ENCODE measurements around the gene ATP11B. TPM values are rescaled to one million over a fixed set of nuclear protein-coding genes. Genes with fewer than 3 reads are reported as not detected.
A peak's percentile ranks its signal among the peaks of the same experiment; 100 is the strongest.

ATP11B gene
- total and polyA plus RNA-seq, 5 donors from 2014 or later: 26.8 to 151 (median 39.5) TPM

- no peak overlapping the region for H3K27ac ChIP-seq (ENCODE audit: insufficient read depth, low read length, poor library complexity, severe bottlenecking)
- ATAC-seq (ENCODE audit: low read depth in 2 of 2) (no peak), DNase-seq (no peak)
- Mint-ChIP-seq H3K4me3 (no peak overlapping the region), H3K27me3 (peaks cover 44% of the 10 kb centered on the region), H3K27ac (no peak overlapping the region), H3K4me1 (peaks cover 0 to 6% (median 0%) of the 10 kb centered on the region in 4 donors), H3K36me3 (no peaks in the 10 kb centered on the region), H3K9me3 (no peaks in the 10 kb centered on the region)
- H3K4me1 ChIP-seq (ENCODE audit: control insufficient read depth, insufficient read depth, low read length, poor library complexity, severe bottlenecking): no peaks in the 10 kb centered on the region
- H3K4me3 ChIP-seq (ENCODE audit: low read depth, low read length): no peak overlapping the region
- no peaks in the 10 kb centered on the region for H3K9me3 ChIP-seq (ENCODE audit: control insufficient read depth in 2 of 2, low read length in 2 of 2)
- peaks cover 37% of the 10 kb centered on the region for H3K27me3 ChIP-seq (ENCODE audit: control insufficient read depth, insufficient read depth, low read length)
- H3K36me3 ChIP-seq (ENCODE audit: control insufficient read depth, insufficient read depth, low read length): no peaks in the 10 kb centered on the region
Measured at GRCh38 chr3:182786564-182787196, 6.6 kb upstream of the ATP11B start.

GRCh38 chr3:182787302-182788036 is 5.8 kb upstream of the ATP11B start:
- Histone ChIP-seq H3K27me3 (ENCODE audit: control insufficient read depth, insufficient read depth, low read length) (peaks cover 37% of the 10 kb centered on the region), H3K36me3 (ENCODE audit: control insufficient read depth, insufficient read depth, low read length) (no peaks in the 10 kb centered on the region), H3K4me1 (ENCODE audit: control insufficient read depth, insufficient read depth, low read length, poor library complexity, severe bottlenecking) (no peaks in the 10 kb centered on the region), H3K4me3 (ENCODE audit: low read depth, low read length) (no peak overlapping the region), H3K9me3 (ENCODE audit: control insufficient read depth in 2 of 2, low read length in 2 of 2) (no peaks in the 10 kb centered on the region), H3K27ac (ENCODE audit: insufficient read depth, low read length, poor library complexity, severe bottlenecking) (no peak overlapping the region)
- Mint-ChIP-seq H3K27me3 (peaks cover 44% of the 10 kb centered on the region), H3K9me3 (no peaks in the 10 kb centered on the region), H3K36me3 (no peaks in the 10 kb centered on the region), H3K4me1 (peaks cover 0 to 3% (median 1%) of the 10 kb centered on the region in 4 donors), H3K27ac (no peak overlapping the region), H3K4me3 (no peak overlapping the region)
- ATAC-seq (ENCODE audit: low read depth in 2 of 2) (no peak), DNase-seq (no peak)

- Mint-ChIP-seq H3K36me3 (no peaks in the 10 kb centered on the region), H3K27me3 (peaks cover 41% of the 10 kb centered on the region), H3K27ac (no peak overlapping the region), H3K4me1 (peaks cover 0 to 9% (median 2%) of the 10 kb centered on the region in 4 donors), H3K9me3 (no peaks in the 10 kb centered on the region), H3K4me3 (no peak overlapping the region)
- DNase-seq: peak in 1 of 3 donors; percentile 18
- Histone ChIP-seq H3K9me3 (ENCODE audit: control insufficient read depth in 2 of 2, low read length in 2 of 2) (no peaks in the 10 kb centered on the region), H3K4me3 (ENCODE audit: low read depth, low read length) (no peak overlapping the region), H3K4me1 (ENCODE audit: control insufficient read depth, insufficient read depth, low read length, poor library complexity, severe bottlenecking) (peaks cover 6% of the 10 kb centered on the region), H3K27ac (ENCODE audit: insufficient read depth, low read length, poor library complexity, severe bottlenecking) (no peak overlapping the region), H3K27me3 (ENCODE audit: control insufficient read depth, insufficient read depth, low read length) (peaks cover 37% of the 10 kb centered on the region), H3K36me3 (ENCODE audit: control insufficient read depth, insufficient read depth, low read length) (no peaks in the 10 kb centered on the region)
- ATAC-seq (ENCODE audit: low read depth in 2 of 2): no peak
Measured at GRCh38 chr3:182789371-182789770, 3.9 kb upstream of the ATP11B start.

- Histone ChIP-seq H3K27me3 (ENCODE audit: control insufficient read depth, insufficient read depth, low read length) (peaks cover 30% of the 10 kb centered on the region), H3K27ac (ENCODE audit: insufficient read depth, low read length, poor library complexity, severe bottlenecking) (no peak overlapping the region), H3K36me3 (ENCODE audit: control insufficient read depth, insufficient read depth, low read length) (no peaks in the 10 kb centered on the region), H3K9me3 (ENCODE audit: control insufficient read depth in 2 of 2, low read length in 2 of 2) (no peaks in the 10 kb centered on the region), H3K4me1 (ENCODE audit: control insufficient read depth, insufficient read depth, low read length, poor library complexity, severe bottlenecking) (peaks cover 13% of the 10 kb centered on the region), H3K4me3 (ENCODE audit: low read depth, low read length) (no peak overlapping the region)
- H3K36me3 Mint-ChIP-seq: no peaks in the 10 kb centered on the region
- no peak overlapping the region for H3K27ac Mint-ChIP-seq
- no peak overlapping the region for H3K4me3 Mint-ChIP-seq
- ATAC-seq (ENCODE audit: low read depth in 2 of 2) (no peak), DNase-seq (no peak)
- no peaks in the 10 kb centered on the region for H3K9me3 Mint-ChIP-seq
- peaks cover 4 to 22% (median 9%) of the 10 kb centered on the region in 4 donors for H3K4me1 Mint-ChIP-seq
- peaks cover 33% of the 10 kb centered on the region for H3K27me3 Mint-ChIP-seq
Measured at GRCh38 chr3:182790612-182791011, 2.7 kb upstream of the ATP11B start.

GRCh38 chr3:182793663-182794454 is 555 bp downstream of the ATP11B start:
- ATAC-seq (ENCODE audit: low read depth in 2 of 2): peak; percentile 20 to 27
- Histone ChIP-seq H3K9me3 (ENCODE audit: control insufficient read depth in 2 of 2, low read length in 2 of 2) (no peaks in the 10 kb centered on the region), H3K27me3 (ENCODE audit: control insufficient read depth, insufficient read depth, low read length) (peaks cover 18% of the 10 kb centered on the region), H3K4me3 (ENCODE audit: low read depth, low read length) (peak overlapping the region; percentile 96), H3K36me3 (ENCODE audit: control insufficient read depth, insufficient read depth, low read length) (no peaks in the 10 kb centered on the region), H3K4me1 (ENCODE audit: control insufficient read depth, insufficient read depth, low read length, poor library complexity, severe bottlenecking) (peaks cover 25% of the 10 kb centered on the region), H3K27ac (ENCODE audit: insufficient read depth, low read length, poor library complexity, severe bottlenecking) (peak overlapping the region; percentile 92)
- H3K9me3 Mint-ChIP-seq: peaks cover 0 to 3% (median 0%) of the 10 kb centered on the region in 7 donors
- peak overlapping the region; percentile 89 to 96 (median 94) for H3K4me3 Mint-ChIP-seq
- H3K27ac Mint-ChIP-seq: peak overlapping the region; percentile 94 to 98 (median 97)
- H3K27me3 Mint-ChIP-seq: peaks cover 4% of the 10 kb centered on the region
- DNase-seq: peak; percentile 20 to 78 (median 58)
- peaks cover 4% of the 10 kb centered on the region for H3K36me3 Mint-ChIP-seq
- H3K4me1 Mint-ChIP-seq: peaks cover 20 to 51% (median 35%) of the 10 kb centered on the region in 4 donors

- H3K4me3 Mint-ChIP-seq: peak overlapping the region; percentile 89 to 96 (median 94)
- H3K36me3 Mint-ChIP-seq: peaks cover 4% of the 10 kb centered on the region
- peak overlapping the region; percentile 96 for H3K4me3 ChIP-seq (ENCODE audit: low read depth, low read length)
- peaks cover 2% of the 10 kb centered on the region for H3K36me3 ChIP-seq (ENCODE audit: control insufficient read depth, insufficient read depth, low read length)
- no peaks in the 10 kb centered on the region for H3K9me3 ChIP-seq (ENCODE audit: control insufficient read depth in 2 of 2, low read length in 2 of 2)
- peaks cover 0 to 3% (median 0%) of the 10 kb centered on the region in 7 donors for H3K9me3 Mint-ChIP-seq
- peak overlapping the region; percentile 94 to 98 (median 97) for H3K27ac Mint-ChIP-seq
- peaks cover 20 to 55% (median 38%) of the 10 kb centered on the region in 4 donors for H3K4me1 Mint-ChIP-seq
- ATAC-seq (ENCODE audit: low read depth in 2 of 2) (no peak), DNase-seq (no peak)
- peaks cover 4% of the 10 kb centered on the region for H3K27me3 Mint-ChIP-seq
- H3K27ac ChIP-seq (ENCODE audit: insufficient read depth, low read length, poor library complexity, severe bottlenecking): peak overlapping the region; percentile 92
- H3K27me3 ChIP-seq (ENCODE audit: control insufficient read depth, insufficient read depth, low read length): peaks cover 9% of the 10 kb centered on the region
- peaks cover 33% of the 10 kb centered on the region for H3K4me1 ChIP-seq (ENCODE audit: control insufficient read depth, insufficient read depth, low read length, poor library complexity, severe bottlenecking)
Measured at GRCh38 chr3:182794455-182795388, 1.4 kb downstream of the ATP11B start.

GRCh38 chr3:182795389-182795782 is 2.1 kb downstream of the ATP11B start:
- peaks cover 4% of the 10 kb centered on the region for H3K36me3 ChIP-seq (ENCODE audit: control insufficient read depth, insufficient read depth, low read length)
- H3K9me3 Mint-ChIP-seq: peaks cover 0 to 3% (median 0%) of the 10 kb centered on the region in 7 donors

More at GRCh38 chr3:182795389-182795782, 2.1 kb downstream of the ATP11B start:
- peak overlapping the region; percentile 94 to 98 (median 97) for H3K27ac Mint-ChIP-seq
- DNase-seq (peak; percentile 33 to 89 (median 76)), ATAC-seq (ENCODE audit: low read depth in 2 of 2) (peak; percentile 45 to 56)
- Histone ChIP-seq H3K4me1 (ENCODE audit: control insufficient read depth, insufficient read depth, low read length, poor library complexity, severe bottlenecking) (peaks cover 34% of the 10 kb centered on the region), H3K4me3 (ENCODE audit: low read depth, low read length) (peak overlapping the region; percentile 96), H3K27ac (ENCODE audit: insufficient read depth, low read length, poor library complexity, severe bottlenecking) (peak overlapping the region; percentile 92), H3K27me3 (ENCODE audit: control insufficient read depth, insufficient read depth, low read length) (peaks cover 2% of the 10 kb centered on the region), H3K9me3 (ENCODE audit: control insufficient read depth in 2 of 2, low read length in 2 of 2) (no peaks in the 10 kb centered on the region)
- H3K27me3 Mint-ChIP-seq: peaks cover 4% of the 10 kb centered on the region
- peaks cover 4% of the 10 kb centered on the region for H3K36me3 Mint-ChIP-seq
- peak overlapping the region; percentile 89 to 96 (median 94) for H3K4me3 Mint-ChIP-seq
- H3K4me1 Mint-ChIP-seq: peaks cover 20 to 55% (median 41%) of the 10 kb centered on the region in 4 donors
